Ureter (tissue), 1 donor: ENCODE data around the gene NBAS. TPM values are rescaled to one million over a fixed set of nuclear protein-coding genes. Genes with fewer than 3 reads are reported as not detected.
"Not testable (repeated sequence)": the region's sequence is repeated elsewhere in the genome, so short reads cannot be mapped to it uniquely, and the experiment has no call there.

Experiments used
- DNase-seq: peaks from one replicate; pipeline ENCODE4 v3.0.0-alpha.2; 2020; ENCODE audit warnings: low spot score
- total RNA-seq: library from RNA; stranded (reverse); gene quantifications from one replicate; pipeline ENCODE4 v1.2.4, GENCODE V29; 2023
- donor health status: DM: yes; HTN: yes; CAD: no.

NBAS gene
- total RNA-seq, 1 donor from 2014 or later: 55.1 TPM

- no peak for DNase-seq
Measured at GRCh38 chr2:15559379-15560139, 1.6 kb downstream of the NBAS start.

GRCh38 chr2:15557887-15558311 lies 3.2 kb downstream of the NBAS start:
- no peak for DNase-seq

- DNase-seq: no peak
Measured at GRCh38 chr2:15556311-15556930, 4.7 kb downstream of the NBAS start.

GRCh38 chr2:15555760-15556193 lies 5.4 kb downstream of the NBAS start:
- no peak for DNase-seq

GRCh38 chr2:15554525-15555218 lies 6.5 kb downstream of the NBAS start:
- DNase-seq: no peak

GRCh38 chr2:15553951-15554350 lies 7.2 kb downstream of the NBAS start:
- no peak for DNase-seq

GRCh38 chr2:15553519-15553918 lies 7.6 kb downstream of the NBAS start:
- no peak for DNase-seq

- no peak for DNase-seq
Measured at GRCh38 chr2:15548974-15549373, 12.2 kb downstream of the NBAS start.

GRCh38 chr2:15547115-15547876 lies 13.8 kb downstream of the NBAS start:
- no peak for DNase-seq

- no peak for DNase-seq
Measured at GRCh38 chr2:15546297-15547098, 14.6 kb downstream of the NBAS start.

GRCh38 chr2:15544227-15544626 lies 16.9 kb downstream of the NBAS start:
- DNase-seq: no peak

- no peak for DNase-seq
Measured at GRCh38 chr2:15543541-15543940, 17.6 kb downstream of the NBAS start.

GRCh38 chr2:15543053-15543452 lies 18.1 kb downstream of the NBAS start:
- no peak for DNase-seq

GRCh38 chr2:15542269-15542668 lies 18.9 kb downstream of the NBAS start:
- DNase-seq: not testable (repeated sequence)

GRCh38 chr2:15540523-15540922 lies 20.6 kb downstream of the NBAS start:
- not testable (repeated sequence) for DNase-seq

GRCh38 chr2:15539999-15540398 lies 21.1 kb downstream of the NBAS start:
- no peak for DNase-seq

- no peak for DNase-seq
Measured at GRCh38 chr2:15538792-15539191, 22.3 kb downstream of the NBAS start.

GRCh38 chr2:15533860-15534480 lies 27.2 kb downstream of the NBAS start:
- no peak for DNase-seq

- no peak for DNase-seq
Measured at GRCh38 chr2:15532996-15533395, 28.1 kb downstream of the NBAS start.

GRCh38 chr2:15531095-15531854 lies 29.9 kb downstream of the NBAS start:
- DNase-seq: no peak
